Stimulated activated memory B cell treated with anti-CD40 and anti-IgM and Interleukin-4, amounts not matched to agents 10 μg/mL and 1 μg/mL and 100 μg/mL, for 72 hours (primary cell): ENCODE data around the gene GRK7.
"Not testable (repeated sequence)": the region's sequence is repeated elsewhere in the genome, so short reads cannot be mapped to it uniquely, and the experiment has no call there.

Experiments
- ATAC-seq: fragments of 150-1000 bp; cut with Tn5 transposase; 2 replicates; pipeline ENCODE4 v1.10.0; 2021
- H3K27ac Mint-ChIP-seq: one replicate; pipeline ENCODE4 v1.8.0; 2022; ENCODE audit warnings: mild to moderate bottlenecking, mixed read lengths
- H3K27me3 Mint-ChIP-seq: one replicate; pipeline ENCODE4 v1.8.0; 2022; ENCODE audit warnings: mixed read lengths
- H3K36me3 Mint-ChIP-seq: one replicate; pipeline ENCODE4 v1.8.0; 2022; ENCODE audit warnings: mixed read lengths
- H3K4me1 Mint-ChIP-seq: one replicate; pipeline ENCODE4 v1.8.0; 2022; ENCODE audit warnings: mixed read lengths
- H3K4me3 Mint-ChIP-seq: one replicate; pipeline ENCODE4 v1.8.0; 2022; ENCODE audit warnings: mild to moderate bottlenecking, moderate library complexity, mixed read lengths
- H3K9me3 Mint-ChIP-seq: one replicate; pipeline ENCODE4 v1.8.0; 2022; ENCODE audit warnings: mixed read lengths

GRK7 gene

GRCh38 chr3:141776885-141777284 lies 13.7 kb downstream of the GRK7 start:
- peaks cover 3% of the 10 kb centered on the region for H3K9me3 Mint-ChIP-seq
- no peak overlapping the region for H3K27ac Mint-ChIP-seq
- ATAC-seq, result no peak
- peaks cover 16% of the 10 kb centered on the region for H3K27me3 Mint-ChIP-seq
- no peaks in the 10 kb centered on the region for H3K36me3 Mint-ChIP-seq
- H3K4me3 Mint-ChIP-seq, result no peak overlapping the region
- H3K4me1 Mint-ChIP-seq, result no peaks in the 10 kb centered on the region

- H3K27ac Mint-ChIP-seq, result no peak overlapping the region
- peak; percentile 12 for ATAC-seq
- no peaks in the 10 kb centered on the region for H3K4me1 Mint-ChIP-seq
These were observed 15.0 kb downstream of the GRK7 start for GRCh38 chr3:141777957-141778813.

GRCh38 chr3:141779667-141780066 lies 16.5 kb downstream of the GRK7 start:
- no peak for ATAC-seq
- H3K4me3 Mint-ChIP-seq, result no peak overlapping the region
- H3K27ac Mint-ChIP-seq, result no peak overlapping the region
- peaks cover 16% of the 10 kb centered on the region for H3K27me3 Mint-ChIP-seq
- H3K9me3 Mint-ChIP-seq, result peaks cover 3% of the 10 kb centered on the region
- H3K4me1 Mint-ChIP-seq, result no peaks in the 10 kb centered on the region
- no peaks in the 10 kb centered on the region for H3K36me3 Mint-ChIP-seq

More at GRCh38 chr3:141777957-141778813, 15.0 kb downstream of the GRK7 start:
- Mint-ChIP-seq H3K27me3 (peaks cover 16% of the 10 kb centered on the region), H3K36me3 (no peaks in the 10 kb centered on the region), H3K9me3 (peaks cover 3% of the 10 kb centered on the region), H3K4me3 (no peak overlapping the region)

- Mint-ChIP-seq H3K4me3 (no peak overlapping the region), H3K27ac (no peak overlapping the region), H3K4me1 (no peaks in the 10 kb centered on the region), H3K36me3 (no peaks in the 10 kb centered on the region), H3K27me3 (peaks cover 16% of the 10 kb centered on the region), H3K9me3 (peaks cover 3% of the 10 kb centered on the region)
- no peak for ATAC-seq
These were observed 19.3 kb downstream of the GRK7 start for GRCh38 chr3:141782386-141782932.

- no peaks in the 10 kb centered on the region for H3K36me3 Mint-ChIP-seq
- no peak for ATAC-seq
- no peaks in the 10 kb centered on the region for H3K4me1 Mint-ChIP-seq
- H3K4me3 Mint-ChIP-seq, result no peak overlapping the region
- H3K9me3 Mint-ChIP-seq, result peaks cover 3% of the 10 kb centered on the region
- peaks cover 16% of the 10 kb centered on the region for H3K27me3 Mint-ChIP-seq
- H3K27ac Mint-ChIP-seq, result no peak overlapping the region
These were observed 20.4 kb downstream of the GRK7 start for GRCh38 chr3:141783632-141784031.

- Mint-ChIP-seq H3K27ac (no peak overlapping the region), H3K9me3 (peaks cover 3% of the 10 kb centered on the region), H3K27me3 (peaks cover 15% of the 10 kb centered on the region), H3K36me3 (no peaks in the 10 kb centered on the region), H3K4me3 (no peak overlapping the region), H3K4me1 (no peaks in the 10 kb centered on the region)
- ATAC-seq, result no peak
These were observed 20.9 kb downstream of the GRK7 start for GRCh38 chr3:141784096-141784495.

- no peak overlapping the region for H3K27ac Mint-ChIP-seq
- no peaks in the 10 kb centered on the region for H3K4me1 Mint-ChIP-seq
- ATAC-seq, result no peak
- H3K27me3 Mint-ChIP-seq, result peaks cover 11% of the 10 kb centered on the region
- H3K4me3 Mint-ChIP-seq, result no peak overlapping the region
- no peaks in the 10 kb centered on the region for H3K36me3 Mint-ChIP-seq
- peaks cover 2% of the 10 kb centered on the region for H3K9me3 Mint-ChIP-seq
These were observed 21.3 kb downstream of the GRK7 start for GRCh38 chr3:141784531-141784930.

- Mint-ChIP-seq H3K27ac (no peak overlapping the region), H3K9me3 (no peaks in the 10 kb centered on the region)
These were observed 24.9 kb downstream of the GRK7 start for GRCh38 chr3:141788149-141788548.

GRCh38 chr3:141788750-141789149 lies 25.5 kb downstream of the GRK7 start:
- not testable (repeated sequence) for ATAC-seq, H3K27me3 Mint-ChIP-seq, H3K4me1 Mint-ChIP-seq, H3K4me3 Mint-ChIP-seq, H3K27ac Mint-ChIP-seq, H3K9me3 Mint-ChIP-seq, H3K36me3 Mint-ChIP-seq

More at GRCh38 chr3:141788149-141788548, 24.9 kb downstream of the GRK7 start:
- H3K4me3 Mint-ChIP-seq, result no peak overlapping the region
- H3K36me3 Mint-ChIP-seq, result no peaks in the 10 kb centered on the region
- H3K27me3 Mint-ChIP-seq, result no peaks in the 10 kb centered on the region
- no peak for ATAC-seq
- H3K4me1 Mint-ChIP-seq, result no peaks in the 10 kb centered on the region

- Mint-ChIP-seq H3K4me1 (peaks cover 3% of the 10 kb centered on the region), H3K27me3 (no peaks in the 10 kb centered on the region), H3K9me3 (no peaks in the 10 kb centered on the region), H3K27ac (no peak overlapping the region), H3K4me3 (no peak overlapping the region), H3K36me3 (no peaks in the 10 kb centered on the region)
- no peak for ATAC-seq
These were observed 26.1 kb downstream of the GRK7 start for GRCh38 chr3:141789281-141789680.

GRCh38 chr3:141790171-141790570 lies 27.0 kb downstream of the GRK7 start:
- H3K27ac Mint-ChIP-seq, result no peak overlapping the region
- H3K36me3 Mint-ChIP-seq, result no peaks in the 10 kb centered on the region

GRCh38 chr3:141792495-141792894 lies 29.3 kb downstream of the GRK7 start:
- H3K4me1 Mint-ChIP-seq, result peaks cover 29% of the 10 kb centered on the region
- no peak overlapping the region for H3K27ac Mint-ChIP-seq
- H3K9me3 Mint-ChIP-seq, result no peaks in the 10 kb centered on the region
- no peaks in the 10 kb centered on the region for H3K36me3 Mint-ChIP-seq
- H3K27me3 Mint-ChIP-seq, result no peaks in the 10 kb centered on the region
- no peak overlapping the region for H3K4me3 Mint-ChIP-seq
- no peak for ATAC-seq

More at GRCh38 chr3:141790171-141790570, 27.0 kb downstream of the GRK7 start:
- peaks cover 6% of the 10 kb centered on the region for H3K4me1 Mint-ChIP-seq
- ATAC-seq, result no peak
- H3K4me3 Mint-ChIP-seq, result no peak overlapping the region
- H3K9me3 Mint-ChIP-seq, result no peaks in the 10 kb centered on the region
- no peaks in the 10 kb centered on the region for H3K27me3 Mint-ChIP-seq

- no peaks in the 10 kb centered on the region for H3K36me3 Mint-ChIP-seq
- no peaks in the 10 kb centered on the region for H3K9me3 Mint-ChIP-seq
- H3K4me3 Mint-ChIP-seq, result no peak overlapping the region
- H3K27ac Mint-ChIP-seq, result peak overlapping the region; percentile 89
- H3K27me3 Mint-ChIP-seq, result no peaks in the 10 kb centered on the region
- no peak for ATAC-seq
- H3K4me1 Mint-ChIP-seq, result peaks cover 34% of the 10 kb centered on the region
These were observed 30.5 kb downstream of the GRK7 start for GRCh38 chr3:141793476-141794260.

GRCh38 chr3:141795276-141795675 lies 32.1 kb downstream of the GRK7 start:
- no peak for ATAC-seq
- H3K27me3 Mint-ChIP-seq, result no peaks in the 10 kb centered on the region
- no peak overlapping the region for H3K4me3 Mint-ChIP-seq
- peaks cover 34% of the 10 kb centered on the region for H3K4me1 Mint-ChIP-seq
- no peaks in the 10 kb centered on the region for H3K36me3 Mint-ChIP-seq
- no peaks in the 10 kb centered on the region for H3K9me3 Mint-ChIP-seq
- peak overlapping the region; percentile 89 for H3K27ac Mint-ChIP-seq

- ATAC-seq, result no peak
- Mint-ChIP-seq H3K4me1 (peaks cover 34% of the 10 kb centered on the region), H3K4me3 (no peak overlapping the region), H3K27ac (peak overlapping the region; percentile 89), H3K36me3 (no peaks in the 10 kb centered on the region), H3K9me3 (no peaks in the 10 kb centered on the region), H3K27me3 (no peaks in the 10 kb centered on the region)
These were observed 32.5 kb downstream of the GRK7 start for GRCh38 chr3:141795741-141796080.
